Activated naive CD4-positive, alpha-beta T cell treated with anti-CD3 and anti-CD28 coated beads for 36 hours (primary cell): ENCODE results near the gene BCOR. TPM values are rescaled to one million over a fixed set of nuclear protein-coding genes. Genes with fewer than 3 reads are reported as not detected.
A peak's percentile ranks its signal among the peaks of the same experiment; 100 is the strongest.

Experiments used
- CTCF ChIA-PET: fragments of 350-600 bp; sonication (Branson Sonifier 250); formaldehyde crosslinking; loops from one replicate; lab custom pipeline; 2021; ENCODE audit warnings: antibody characterized with exemption; lab: Charles Lee
- DNase-seq: peaks from one replicate; pipeline ENCODE4 v3.0.0-alpha.2; 2020
- H3K27ac Mint-ChIP-seq: one replicate; pipeline ENCODE4 v1.8.0; 2021; ENCODE audit warnings: mild to moderate bottlenecking, mixed read lengths
- H3K27me3 Mint-ChIP-seq: one replicate; pipeline ENCODE4 v1.8.0; 2021; ENCODE audit warnings: low read depth, mixed read lengths
- H3K36me3 Mint-ChIP-seq: one replicate; pipeline ENCODE4 v1.8.0; 2021; ENCODE audit warnings: low read depth, mixed read lengths
- H3K4me1 Mint-ChIP-seq: one replicate; pipeline ENCODE4 v1.8.0; 2021; ENCODE audit warnings: low read depth, mixed read lengths
- H3K4me3 Mint-ChIP-seq: one replicate; pipeline ENCODE4 v1.8.0; 2021; ENCODE audit warnings: mild to moderate bottlenecking, moderate library complexity, mixed read lengths
- H3K9me3 Mint-ChIP-seq: one replicate; pipeline ENCODE4 v1.8.0; 2021; ENCODE audit warnings: mixed read lengths
- intact Hi-C: fragments of 100-400 bp; cut with micrococcal nuclease; formaldehyde crosslinking; loops from one replicate; pipeline ENCODE4 v1.15.1; 2023
- total RNA-seq, 2 experiments: library from RNA; stranded (reverse); gene quantifications; one replicate each; pipeline ENCODE4 v1.2.3, GENCODE V29; 2021

BCOR gene
- total RNA-seq, 2 experiments from 2014 or later: 29.1 to 29.9 TPM

DNA sequence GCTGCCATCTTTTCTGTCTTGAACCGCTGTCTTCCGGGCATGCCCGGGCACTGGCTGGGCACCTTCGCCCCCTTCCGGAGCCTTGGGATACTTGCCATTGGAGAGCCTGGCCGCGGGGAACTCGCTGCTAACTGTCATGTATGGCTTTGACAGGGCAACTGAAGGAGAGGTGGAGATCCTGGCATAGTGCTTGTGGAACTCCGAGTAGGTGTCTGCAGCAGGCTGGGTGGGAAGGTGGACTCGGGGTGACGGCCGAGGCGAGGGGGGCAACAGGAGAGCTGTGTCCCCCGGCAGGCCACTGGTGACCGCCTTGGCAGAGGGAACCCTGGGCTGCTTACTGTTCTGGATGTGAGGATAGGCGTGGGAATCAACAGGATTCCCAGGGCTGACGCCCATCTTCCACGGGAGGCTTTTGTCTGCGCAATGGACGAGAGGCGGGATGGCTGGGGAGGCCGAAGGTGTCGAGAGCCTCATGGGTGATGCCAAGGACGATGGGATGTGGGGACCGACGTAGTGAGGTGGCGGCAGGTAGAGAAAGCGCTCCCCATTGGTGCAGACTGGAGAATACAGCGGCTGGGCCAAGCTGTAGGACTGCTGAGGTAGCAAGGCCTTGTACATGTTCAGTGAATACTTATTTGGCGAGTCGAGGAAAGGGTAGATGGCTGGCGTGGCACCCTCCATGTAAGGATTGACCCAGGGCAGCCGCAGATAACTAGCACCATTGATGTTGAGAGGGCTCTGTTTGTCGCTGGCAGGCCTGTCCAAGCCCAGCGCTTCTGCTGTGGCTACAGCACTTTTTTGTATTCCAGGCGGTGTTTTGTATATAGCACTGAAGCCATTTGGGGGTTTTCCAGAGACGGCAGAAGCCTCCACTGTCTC lies 23.4 kb downstream of the BCOR start:
- H3K9me3 Mint-ChIP-seq: no peaks in the 10 kb centered on the region
- no peak overlapping the region for H3K4me3 Mint-ChIP-seq
- intact Hi-C loops: no loop called here

DNA sequence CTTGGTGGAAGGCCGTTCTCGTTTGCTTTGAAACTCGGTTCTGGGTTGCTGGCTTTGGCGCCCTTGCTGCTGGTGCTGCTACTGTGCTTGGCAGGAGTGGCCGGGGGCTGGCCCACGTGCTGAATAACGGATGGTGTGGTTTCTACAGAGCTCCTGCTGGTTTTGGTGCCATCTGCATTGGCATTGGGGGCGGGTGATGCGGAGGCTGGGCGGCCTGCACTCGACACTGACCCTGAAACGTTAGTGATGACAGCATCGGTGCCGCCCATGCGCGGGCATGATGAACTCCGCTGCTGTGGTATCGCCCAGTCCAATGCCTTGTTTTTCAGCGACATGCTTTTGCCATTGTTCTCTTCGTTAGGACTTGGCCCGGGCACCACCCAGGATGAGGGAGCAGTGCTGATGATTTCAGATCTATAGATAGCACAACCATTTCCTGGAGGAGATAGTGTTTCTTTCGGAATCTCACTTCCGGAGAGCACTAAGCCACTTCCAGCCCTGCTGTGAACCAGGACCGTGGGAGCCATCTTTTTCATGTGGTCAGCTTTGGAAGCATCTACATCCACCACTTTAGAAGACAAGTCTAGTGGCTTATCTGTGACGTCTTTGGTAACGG lies 24.2 kb downstream of the BCOR start:
- Mint-ChIP-seq H3K27me3 (no peaks in the 10 kb centered on the region), H3K27ac (no peak overlapping the region), H3K36me3 (peaks cover 41% of the 10 kb centered on the region), H3K9me3 (no peaks in the 10 kb centered on the region), H3K4me1 (peaks cover 26% of the 10 kb centered on the region), H3K4me3 (no peak overlapping the region)
- intact Hi-C loops: no loop called here
- DNase-seq: no peak
- CTCF ChIA-PET: no interaction called here

More for the DNA sequence above, 23.4 kb downstream of the BCOR start:
- Mint-ChIP-seq H3K36me3 (peaks cover 36% of the 10 kb centered on the region), H3K27ac (no peak overlapping the region), H3K4me1 (peaks cover 28% of the 10 kb centered on the region), H3K27me3 (no peaks in the 10 kb centered on the region)
- no peak for DNase-seq
- CTCF ChIA-PET: no interaction called here

DNA sequence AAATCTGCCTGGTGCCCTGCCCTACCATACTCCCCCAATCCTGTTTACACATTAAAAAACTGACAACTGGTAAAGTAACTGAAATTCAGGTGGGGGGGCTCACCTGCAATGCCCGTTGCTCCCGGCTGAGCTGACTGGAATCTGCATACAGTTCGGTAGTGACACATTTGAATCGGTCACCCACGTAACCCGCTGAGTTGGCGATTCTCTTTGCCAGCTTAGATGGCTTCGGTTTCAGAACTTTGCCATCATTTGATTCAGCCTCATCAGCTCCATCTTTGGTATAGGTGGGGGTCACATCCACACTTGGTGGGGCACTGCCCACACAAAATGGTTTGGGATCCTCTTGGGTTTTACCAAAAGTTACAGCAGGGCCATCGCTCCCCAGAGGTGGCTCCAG lies 25.5 kb downstream of the BCOR start:
- Mint-ChIP-seq H3K27me3 (no peaks in the 10 kb centered on the region), H3K9me3 (no peaks in the 10 kb centered on the region), H3K36me3 (peaks cover 46% of the 10 kb centered on the region), H3K4me3 (no peak overlapping the region), H3K4me1 (peaks cover 30% of the 10 kb centered on the region), H3K27ac (no peak overlapping the region)
- CTCF ChIA-PET: no interaction called here
- no peak for DNase-seq
- intact Hi-C loops: no loop called here

DNA sequence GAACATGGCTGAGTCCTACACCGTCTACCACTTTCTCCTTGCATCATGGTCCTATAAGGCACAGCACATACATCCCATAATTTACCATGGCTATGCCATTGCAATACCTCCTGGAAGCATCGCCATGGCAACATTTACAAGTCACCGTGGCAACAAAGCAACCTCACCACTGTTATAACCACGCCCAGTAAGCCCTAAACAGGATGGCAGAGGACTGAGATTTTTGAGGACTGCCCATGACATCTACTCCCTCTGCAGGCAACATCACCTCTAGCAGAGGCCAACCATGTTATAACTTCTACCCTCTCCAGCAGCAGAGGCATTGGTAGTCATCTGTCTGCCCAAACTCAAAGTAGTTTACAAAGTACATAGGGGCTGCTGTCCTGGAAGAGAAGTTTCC lies 29.7 kb downstream of the BCOR start:
- Mint-ChIP-seq H3K36me3 (peaks cover 49% of the 10 kb centered on the region), H3K27me3 (no peaks in the 10 kb centered on the region), H3K4me1 (peaks cover 61% of the 10 kb centered on the region), H3K9me3 (no peaks in the 10 kb centered on the region), H3K4me3 (no peak overlapping the region), H3K27ac (no peak overlapping the region)
- intact Hi-C loops: no loop called here
- CTCF ChIA-PET: no interaction called here
- DNase-seq: peak; percentile 26

DNA sequence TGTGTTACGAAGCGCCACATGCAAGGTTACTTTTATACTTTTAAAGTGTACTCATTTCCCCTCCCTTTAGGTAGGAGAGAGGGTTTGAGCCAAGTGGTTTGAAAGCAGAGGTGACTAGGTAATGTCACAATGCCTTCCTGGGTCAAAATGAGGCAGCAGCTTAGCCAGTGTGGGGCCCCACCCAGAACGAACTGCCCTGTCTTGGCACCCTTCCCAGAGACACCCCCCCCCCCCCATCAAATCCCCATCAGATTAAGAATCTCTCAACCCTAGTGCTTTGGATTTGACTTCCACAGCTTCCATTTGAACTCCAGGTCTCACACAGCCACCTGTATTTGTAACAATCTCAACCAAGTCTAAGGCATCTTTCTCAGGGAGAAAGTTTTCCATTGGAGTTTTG lies 31.1 kb downstream of the BCOR start:
- Mint-ChIP-seq H3K4me3 (no peak overlapping the region), H3K36me3 (peaks cover 52% of the 10 kb centered on the region), H3K9me3 (no peaks in the 10 kb centered on the region), H3K27ac (no peak overlapping the region), H3K27me3 (no peaks in the 10 kb centered on the region), H3K4me1 (peaks cover 60% of the 10 kb centered on the region)
- intact Hi-C loops: no loop called here
- CTCF ChIA-PET: no interaction called here
- no peak for DNase-seq

DNA sequence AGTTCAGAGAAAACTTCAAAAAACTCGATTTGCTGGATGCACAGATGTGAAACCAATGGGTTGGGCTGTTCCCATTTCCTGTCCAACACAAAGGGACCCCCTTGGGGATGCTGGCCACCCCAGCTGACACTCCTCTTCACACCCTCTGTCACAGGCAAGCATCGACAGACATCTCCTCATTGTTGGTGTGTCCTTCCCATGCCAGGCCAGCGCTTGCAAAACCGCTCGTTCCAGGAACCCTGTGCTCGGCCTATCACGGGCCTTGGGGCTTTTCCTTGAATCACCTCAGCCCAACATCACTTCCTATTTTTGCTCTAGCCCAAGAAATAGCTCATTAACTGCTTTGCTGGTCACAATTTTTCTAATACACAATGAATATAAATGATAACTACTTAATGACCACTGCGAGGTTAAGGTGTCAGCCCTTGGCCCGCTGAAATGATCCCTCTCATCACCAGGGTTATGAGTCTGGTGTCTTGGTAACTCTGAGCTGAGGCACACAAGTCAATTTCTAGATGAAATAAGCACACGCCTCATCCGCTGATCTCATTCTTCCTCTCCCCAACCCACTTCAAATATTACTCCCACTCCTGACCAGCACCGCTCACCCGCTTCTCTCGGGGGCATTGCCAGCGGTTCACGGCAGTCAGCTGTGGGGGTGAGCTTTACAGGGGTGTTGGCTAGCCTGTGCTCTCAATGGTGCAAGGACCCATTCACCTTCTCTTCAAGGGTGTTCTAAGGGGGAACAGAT lies 32.3 kb downstream of the BCOR start:
- Mint-ChIP-seq H3K4me1 (peaks cover 62% of the 10 kb centered on the region), H3K27me3 (no peaks in the 10 kb centered on the region), H3K27ac (peak overlapping the region; percentile 68), H3K4me3 (no peak overlapping the region), H3K36me3 (peaks cover 48% of the 10 kb centered on the region), H3K9me3 (no peaks in the 10 kb centered on the region)
- CTCF ChIA-PET: no interaction called here
- DNase-seq: peak; percentile 30
- intact Hi-C loops: no loop called here

DNA sequence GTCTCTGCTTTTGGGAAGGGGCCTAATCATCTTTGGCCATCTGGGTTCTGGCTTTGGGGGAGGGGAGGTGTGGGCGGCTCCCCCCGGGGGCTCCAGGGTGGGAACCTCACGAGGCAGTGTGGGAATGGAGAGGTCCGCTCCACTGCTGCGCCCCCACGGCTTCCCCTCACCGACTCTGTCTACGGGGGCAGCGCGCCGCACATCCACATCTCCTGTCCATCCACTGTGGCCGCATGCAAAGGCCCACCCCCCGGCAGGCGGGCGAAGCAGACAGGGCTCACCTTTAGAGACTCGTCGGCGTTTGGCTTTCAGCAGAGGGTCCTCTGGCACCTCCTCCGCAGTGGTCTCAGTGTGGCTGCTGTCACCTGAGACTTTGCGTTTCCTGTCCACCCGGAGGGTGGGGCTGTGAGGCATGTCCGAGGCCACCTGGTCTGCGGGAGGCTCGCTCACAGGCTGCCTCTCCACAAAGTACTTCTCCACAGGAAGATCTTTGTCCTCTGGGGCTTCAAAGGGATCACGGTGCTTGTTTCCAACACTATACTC lies 33.6 kb downstream of the BCOR start:
- Mint-ChIP-seq H3K36me3 (peaks cover 40% of the 10 kb centered on the region), H3K27ac (no peak overlapping the region), H3K4me1 (peaks cover 56% of the 10 kb centered on the region), H3K27me3 (no peaks in the 10 kb centered on the region), H3K9me3 (no peaks in the 10 kb centered on the region), H3K4me3 (no peak overlapping the region)
- no peak for DNase-seq
- CTCF ChIA-PET: no interaction called here
- intact Hi-C loops: no loop called here

DNA sequence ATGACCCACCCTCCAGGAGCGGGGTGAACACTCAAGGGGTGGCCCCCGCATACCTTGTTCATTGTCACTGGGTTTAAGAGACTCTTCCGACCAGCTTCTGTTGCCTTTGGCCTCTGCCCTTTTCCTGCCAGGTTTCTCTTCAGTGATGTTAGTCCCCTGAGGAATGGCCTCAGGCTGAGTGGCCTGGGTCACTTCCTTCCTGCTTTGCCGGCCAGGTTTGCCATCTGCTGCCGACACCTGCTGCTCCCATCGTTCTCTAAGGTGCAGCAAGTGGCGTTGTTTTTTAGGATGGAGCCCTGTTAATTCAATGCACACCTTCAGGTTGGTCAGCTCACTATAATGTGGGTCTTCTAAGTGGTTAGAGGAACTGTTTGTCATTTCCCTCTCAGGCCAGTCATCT lies 34.2 kb downstream of the BCOR start:
- Mint-ChIP-seq H3K4me1 (peaks cover 53% of the 10 kb centered on the region), H3K36me3 (peaks cover 36% of the 10 kb centered on the region), H3K27me3 (no peaks in the 10 kb centered on the region), H3K27ac (no peak overlapping the region), H3K9me3 (no peaks in the 10 kb centered on the region), H3K4me3 (no peak overlapping the region)
- no peak for DNase-seq
- intact Hi-C loops: no loop called here
- CTCF ChIA-PET: no interaction called here

DNA sequence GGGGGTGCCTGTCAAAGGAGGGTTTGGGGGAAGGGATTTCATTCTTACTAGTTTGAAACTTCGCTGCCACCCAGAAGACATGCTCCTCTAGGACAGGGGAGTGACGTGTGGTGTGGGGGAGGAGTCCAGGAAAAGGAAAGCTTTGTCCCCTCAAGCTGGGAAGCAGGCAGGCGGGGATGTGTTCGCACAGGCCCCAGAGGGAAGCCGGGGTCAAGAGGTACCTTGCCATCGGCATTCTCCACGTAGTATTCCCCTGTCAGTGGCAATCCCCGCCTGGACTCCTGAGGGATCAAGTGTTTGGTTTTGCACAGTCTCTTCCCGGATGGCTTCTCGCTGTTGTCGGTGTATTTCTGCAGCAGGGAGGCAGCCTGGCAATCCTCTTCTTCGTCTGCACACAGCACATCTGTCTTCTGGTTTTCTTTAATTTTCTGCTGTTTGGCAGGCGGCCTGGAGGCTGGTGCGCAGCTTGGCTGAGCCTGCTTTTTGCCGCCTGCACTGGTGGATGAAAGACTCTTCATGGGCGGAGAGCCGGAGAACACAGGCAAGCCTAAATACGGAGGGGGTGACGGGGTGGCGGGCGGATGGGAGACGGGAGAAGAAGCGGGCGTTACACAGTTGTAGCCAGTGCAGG lies 35.1 kb downstream of the BCOR start:
- Mint-ChIP-seq H3K27ac (no peak overlapping the region), H3K4me3 (no peak overlapping the region), H3K4me1 (peaks cover 45% of the 10 kb centered on the region), H3K36me3 (peaks cover 32% of the 10 kb centered on the region), H3K9me3 (no peaks in the 10 kb centered on the region), H3K27me3 (no peaks in the 10 kb centered on the region)
- CTCF ChIA-PET: interaction anchor here (0.7 kb wide), 1 partner anchor 21 kb away, joined by 3 read pairs; no protein-coding TSS in a partner anchor
- no peak for DNase-seq
- intact Hi-C loops: no loop called here

DNA sequence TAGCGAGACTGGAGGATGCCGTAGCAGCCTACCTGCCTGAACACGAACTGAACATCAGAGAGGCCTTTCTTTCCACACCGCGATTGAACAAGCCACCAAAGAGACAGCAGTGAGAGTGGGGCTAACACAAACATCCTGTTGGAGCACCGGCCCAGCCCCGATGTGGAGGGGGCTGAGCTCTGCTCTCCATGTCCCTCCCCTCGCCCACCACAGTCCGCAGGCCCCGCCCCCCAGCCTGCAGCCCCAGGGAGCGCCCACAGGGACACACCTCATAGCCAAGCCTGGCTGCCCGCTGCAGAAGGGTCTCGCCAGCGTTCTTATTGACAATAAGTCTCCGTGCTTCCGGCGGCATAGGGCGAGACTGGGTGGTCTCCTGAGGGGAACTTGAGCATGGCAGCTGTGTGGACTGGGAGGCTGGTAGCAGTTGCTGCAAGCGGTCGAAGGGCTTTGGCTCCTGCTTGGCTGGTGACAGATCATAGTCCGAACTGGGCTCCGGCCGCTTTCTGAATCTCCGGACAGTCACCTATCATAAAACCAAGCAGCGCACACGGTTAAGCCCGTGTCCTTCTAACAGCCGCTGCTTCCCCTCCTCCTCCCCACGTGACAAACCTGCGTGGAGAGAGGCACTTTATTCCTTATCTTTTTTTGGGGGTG lies 35.8 kb downstream of the BCOR start:
- no peaks in the 10 kb centered on the region for H3K27me3 Mint-ChIP-seq
- H3K36me3 Mint-ChIP-seq: peaks cover 32% of the 10 kb centered on the region
- intact Hi-C loops: no loop called here
- H3K4me1 Mint-ChIP-seq: peaks cover 40% of the 10 kb centered on the region
- no peak overlapping the region for H3K4me3 Mint-ChIP-seq
- DNase-seq: no peak
- H3K9me3 Mint-ChIP-seq: no peaks in the 10 kb centered on the region
- CTCF ChIA-PET: interaction anchor here (0.6 to 0.8 kb wide), 4 partner anchors 20 to 411 kb away, joined by 3 to 4 read pairs (median 4); no protein-coding TSS in a partner anchor
- H3K27ac Mint-ChIP-seq: peak overlapping the region; percentile 25

DNA sequence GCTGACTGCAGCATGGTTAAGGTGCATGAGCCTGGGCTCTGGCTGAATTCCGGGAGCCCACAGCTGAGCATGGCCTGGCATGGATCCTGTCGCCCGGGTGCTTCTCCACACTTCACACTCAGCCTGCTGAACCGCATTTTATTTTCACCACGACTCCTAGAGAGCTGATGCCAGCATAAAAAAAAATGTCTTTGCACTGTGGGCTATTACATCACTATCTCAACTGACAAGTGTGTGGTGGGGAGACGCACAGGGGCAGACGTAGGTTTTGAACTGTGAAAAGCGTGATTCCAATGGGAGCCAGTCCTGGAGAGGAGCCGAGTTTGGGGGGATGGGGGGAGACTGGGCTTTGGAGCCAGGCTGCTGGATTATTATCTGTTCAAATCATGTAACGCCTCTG lies 36.8 kb downstream of the BCOR start:
- H3K9me3 Mint-ChIP-seq: no peaks in the 10 kb centered on the region
- peaks cover 30% of the 10 kb centered on the region for H3K4me1 Mint-ChIP-seq
- intact Hi-C loops: no loop called here
- no peaks in the 10 kb centered on the region for H3K27me3 Mint-ChIP-seq
- CTCF ChIA-PET: no interaction called here
- H3K27ac Mint-ChIP-seq: no peak overlapping the region
- no peak for DNase-seq
- peaks cover 34% of the 10 kb centered on the region for H3K36me3 Mint-ChIP-seq
- no peak overlapping the region for H3K4me3 Mint-ChIP-seq
